Measurements from ENCODE around the gene CWH43.
"Not testable (repeated sequence)": the region's sequence is repeated elsewhere in the genome, so short reads cannot be mapped to it uniquely, and the experiment has no call there.

CWH43 gene

DNA sequence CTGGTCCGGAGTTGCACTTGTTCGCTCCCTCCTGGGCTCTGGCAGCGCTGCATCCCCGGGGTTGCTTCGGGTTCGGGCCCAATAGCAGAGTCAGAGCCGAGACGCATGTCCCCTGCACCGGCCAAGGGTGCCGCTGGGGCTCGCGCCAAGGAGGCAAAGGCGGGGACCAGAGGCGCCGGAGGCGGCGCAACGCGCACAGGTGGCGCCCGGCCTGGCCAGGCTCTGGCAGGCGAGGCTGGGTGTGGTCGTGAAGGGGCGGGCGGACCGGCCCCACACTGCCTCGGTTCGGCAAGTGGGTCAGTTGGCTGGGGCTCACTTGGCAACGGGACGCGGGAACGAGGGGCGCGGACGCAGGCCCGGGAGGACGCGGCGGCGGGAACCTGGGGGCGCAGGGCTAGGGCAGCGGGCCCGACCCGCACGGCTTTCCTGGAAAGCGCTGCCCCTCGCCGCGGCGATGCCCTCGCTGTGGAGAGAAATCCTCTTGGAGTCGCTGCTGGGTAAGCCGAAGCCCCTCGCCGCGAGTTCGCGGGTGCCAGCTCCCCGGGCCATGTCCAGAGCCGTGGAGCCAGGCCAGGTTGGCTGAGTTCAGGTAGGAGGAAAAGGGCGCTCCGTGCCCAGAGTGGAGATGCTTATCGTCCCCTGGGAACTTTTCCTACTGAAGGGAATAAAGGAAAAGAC is at the start of gene CWH43:
Gene CWH43, plus strand, starts transcription at position 300 of the 678 bp plus-strand sequence. Its CDS starts 155 bp downstream, at position 455.
- no peak for DNase-seq
- peak; percentile 20 for ATAC-seq
- Mint-ChIP-seq H3K4me3 (no peak within 1 kb of the TSS), H3K9me3 (no peaks in the 10 kb centered on the region), H3K27ac (no peak within 1 kb of the TSS), H3K4me1 (no peaks in the 10 kb centered on the region), H3K27me3 (peaks cover 64% of the 10 kb centered on the region)

DNA sequence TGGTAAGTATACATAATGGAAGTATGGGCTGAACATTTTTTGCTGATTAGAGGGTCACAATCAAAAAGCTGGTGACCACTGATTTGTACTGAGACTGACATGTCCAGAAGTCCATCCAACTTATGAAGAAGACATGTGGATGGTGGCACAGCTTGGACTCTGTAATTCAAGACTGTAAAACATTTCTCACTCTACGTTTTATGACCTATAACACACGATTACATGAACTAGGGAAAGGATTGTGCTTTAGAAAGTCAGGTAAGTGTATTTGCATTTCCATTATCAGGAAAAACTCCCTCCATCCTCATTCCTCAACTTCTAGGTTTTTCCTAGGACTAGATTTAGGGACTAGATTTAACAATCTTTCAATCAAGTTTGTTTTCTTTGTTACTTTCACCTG is 49.0 kb upstream of the CWH43 start:
- DNase-seq (no peak), ATAC-seq (no peak)
- H3K27ac Mint-ChIP-seq: no peak overlapping the region
- no peaks in the 10 kb centered on the region for H3K27me3 Mint-ChIP-seq
- peaks cover 4 to 8% of the 10 kb centered on the region in 2 donors for H3K9me3 Mint-ChIP-seq
- H3K4me3 Mint-ChIP-seq: no peak overlapping the region
- H3K4me1 Mint-ChIP-seq: no peaks in the 10 kb centered on the region

DNA sequence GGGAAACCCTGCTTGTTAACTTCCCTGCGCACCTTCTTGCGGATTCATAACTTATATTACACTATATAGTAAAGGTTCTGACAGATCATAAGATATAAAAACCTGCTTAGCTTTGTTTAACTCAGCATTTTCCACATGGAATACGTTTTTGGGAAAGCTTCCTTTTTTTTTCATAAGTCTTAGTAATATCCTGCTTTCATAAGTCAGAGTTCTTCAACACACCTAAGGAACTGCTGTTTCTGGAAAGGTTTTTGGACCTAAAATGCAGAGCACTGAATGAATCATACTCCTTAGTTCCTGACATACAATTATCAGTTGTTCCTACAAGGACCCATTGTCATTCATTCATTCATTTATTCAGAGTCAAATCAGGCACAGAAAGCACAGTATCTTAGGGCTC is 47.2 kb upstream of the CWH43 start:
- DNase-seq: no peak
- Mint-ChIP-seq H3K4me1 (no peaks in the 10 kb centered on the region), H3K27me3 (no peaks in the 10 kb centered on the region), H3K27ac (no peak overlapping the region), H3K4me3 (no peak overlapping the region), H3K9me3 (peaks cover 4 to 8% of the 10 kb centered on the region in 2 donors)
- ATAC-seq: no peak

DNA sequence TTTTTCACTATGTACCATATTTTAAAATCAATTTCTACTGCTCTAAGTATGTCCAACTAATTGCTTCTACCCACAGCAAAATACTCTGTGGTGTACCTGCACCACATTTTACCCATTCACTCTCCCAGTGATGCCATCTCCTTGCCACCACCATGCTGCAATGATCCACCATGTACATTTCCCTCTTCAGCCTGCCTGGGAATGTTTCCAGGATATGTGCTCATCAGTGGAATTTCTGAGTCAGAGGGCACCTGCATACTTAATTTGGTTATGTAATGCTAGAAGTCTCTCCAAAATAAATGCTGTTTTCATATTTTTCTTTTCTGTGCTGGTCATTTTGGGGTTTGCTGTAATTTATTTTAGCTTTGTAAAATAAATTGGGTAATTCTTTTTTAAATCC is 46.3 kb upstream of the CWH43 start:
- no peak for ATAC-seq
- Mint-ChIP-seq H3K9me3 (peaks cover 4 to 8% of the 10 kb centered on the region in 2 donors), H3K27ac (no peak overlapping the region), H3K4me3 (no peak overlapping the region), H3K4me1 (peaks cover 8% of the 10 kb centered on the region), H3K27me3 (no peaks in the 10 kb centered on the region)
- no peak for DNase-seq

DNA sequence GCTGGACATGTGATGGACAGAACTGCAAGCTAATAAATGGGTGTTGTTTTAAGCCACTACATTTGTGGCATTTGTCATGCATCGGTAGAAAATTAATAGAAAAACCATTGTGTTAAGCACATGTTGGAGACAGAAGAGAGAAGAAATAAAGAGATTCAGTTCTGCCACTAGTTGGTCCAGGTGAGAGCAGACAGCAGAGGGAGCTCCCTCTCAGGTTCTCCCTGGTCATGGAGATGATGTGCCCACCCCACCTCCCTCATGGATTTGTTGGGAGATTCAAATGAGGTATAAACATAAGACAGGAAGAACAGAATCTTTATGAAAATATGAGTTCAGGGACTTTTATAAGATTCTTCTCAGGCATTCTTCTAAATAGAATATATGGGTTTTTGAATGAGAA is 42.7 kb upstream of the CWH43 start:
- DNase-seq (no peak), ATAC-seq (no peak)
- Mint-ChIP-seq H3K27me3 (no peaks in the 10 kb centered on the region), H3K9me3 (peaks cover 0 to 2% of the 10 kb centered on the region in 2 donors), H3K4me3 (no peak overlapping the region), H3K27ac (no peak overlapping the region), H3K4me1 (peaks cover 15% of the 10 kb centered on the region)

DNA sequence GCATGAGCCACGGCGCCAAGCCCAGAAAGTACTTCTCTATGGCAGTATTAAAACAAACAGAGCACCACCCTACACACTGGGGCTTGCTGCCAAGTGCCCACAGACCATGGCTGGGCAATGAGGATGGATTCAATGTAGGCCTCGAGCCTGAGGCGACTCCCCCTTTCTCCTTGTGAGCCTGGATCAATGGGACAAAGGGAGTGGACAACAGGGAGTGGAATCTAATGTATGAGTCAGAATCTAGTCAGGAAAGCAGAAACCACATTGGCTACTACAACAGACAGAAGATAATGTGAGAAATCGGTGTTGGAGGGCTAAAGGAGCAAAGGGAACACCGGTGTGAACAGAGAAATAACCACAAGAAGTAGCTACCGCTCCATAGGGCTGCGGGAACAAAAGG is 41.8 kb upstream of the CWH43 start:
- peaks cover 24% of the 10 kb centered on the region for H3K4me1 Mint-ChIP-seq
- H3K27me3 Mint-ChIP-seq: no peaks in the 10 kb centered on the region
- peak overlapping the region in 1 of 2 donors; percentile 30 for H3K27ac Mint-ChIP-seq
- no peak for ATAC-seq
- no peak for DNase-seq
- no peaks in the 10 kb centered on the region for H3K9me3 Mint-ChIP-seq
- no peak overlapping the region for H3K4me3 Mint-ChIP-seq

DNA sequence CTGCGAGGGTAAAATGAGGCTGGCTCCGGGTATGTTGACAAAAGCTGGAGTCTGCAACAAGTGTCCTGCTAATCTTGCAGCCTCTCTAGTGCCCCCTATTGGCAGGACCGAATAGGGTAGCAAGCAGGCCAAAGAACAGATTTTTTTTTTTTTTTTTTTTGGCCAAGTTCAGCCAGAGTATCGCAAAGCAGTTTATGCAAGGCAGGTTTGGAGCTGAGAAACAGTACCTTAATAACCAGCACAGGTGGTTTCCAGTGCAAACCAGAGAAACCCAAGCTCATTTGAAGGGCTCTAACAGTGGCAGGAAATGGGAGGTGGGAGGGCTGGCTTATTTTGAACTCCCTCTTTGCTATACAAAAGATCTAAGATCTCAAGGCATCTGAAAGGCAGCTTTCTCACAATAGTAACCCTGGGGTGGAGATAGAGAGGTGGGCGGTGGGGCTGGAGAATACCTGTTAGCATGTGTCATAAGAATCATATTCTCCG is 41.3 kb upstream of the CWH43 start:
- no peak overlapping the region for H3K27ac Mint-ChIP-seq
- ATAC-seq (peak; percentile 89), DNase-seq (peak; percentile 36 to 43)
- no peak overlapping the region for H3K4me3 Mint-ChIP-seq
- H3K27me3 Mint-ChIP-seq: no peaks in the 10 kb centered on the region
- H3K9me3 Mint-ChIP-seq: no peaks in the 10 kb centered on the region
- peaks cover 25% of the 10 kb centered on the region for H3K4me1 Mint-ChIP-seq

DNA sequence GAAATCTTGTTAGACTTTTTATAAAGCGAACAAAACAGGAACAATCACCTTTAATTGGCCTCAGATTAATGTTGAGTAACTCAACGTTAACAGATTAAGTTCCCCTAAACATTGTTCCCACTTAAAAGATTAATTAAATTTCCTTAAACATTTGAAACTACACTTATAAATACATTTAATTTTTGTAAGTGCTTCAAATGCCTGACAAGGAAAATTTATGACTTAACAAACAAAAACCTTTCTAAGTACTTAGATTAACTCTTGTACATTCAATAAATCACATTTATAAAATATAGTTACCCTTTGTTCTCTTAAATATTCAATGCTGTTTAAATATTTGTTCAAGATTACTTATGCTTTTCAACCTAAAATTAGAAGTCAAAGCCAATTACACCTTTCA is 40.1 kb upstream of the CWH43 start:
- DNase-seq (no peak), ATAC-seq (no peak)
- H3K9me3 Mint-ChIP-seq: no peaks in the 10 kb centered on the region
- H3K27me3 Mint-ChIP-seq: no peaks in the 10 kb centered on the region
- no peak overlapping the region for H3K27ac Mint-ChIP-seq
- H3K4me1 Mint-ChIP-seq: peaks cover 25% of the 10 kb centered on the region
- H3K4me3 Mint-ChIP-seq: no peak overlapping the region

DNA sequence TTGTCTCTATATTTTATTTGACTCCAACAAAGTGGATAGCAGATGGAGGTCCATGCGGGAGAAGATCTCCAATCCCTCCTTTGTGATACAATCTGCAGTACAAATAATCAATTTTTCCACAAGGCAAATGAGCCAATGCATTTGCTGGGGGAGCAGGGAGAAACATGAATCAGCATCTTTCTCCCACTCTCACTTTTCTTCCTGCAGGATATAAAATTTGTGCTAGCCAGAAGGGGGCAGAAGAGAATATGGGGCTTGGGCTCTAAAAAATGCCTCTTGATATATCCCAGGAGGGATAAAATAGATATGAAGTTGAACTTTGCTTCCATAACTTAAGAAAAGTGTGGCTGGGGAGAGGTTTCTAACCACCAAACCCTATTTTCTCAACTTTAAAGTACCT is 38.3 kb upstream of the CWH43 start:
- no peaks in the 10 kb centered on the region for H3K27me3 Mint-ChIP-seq
- H3K4me3 Mint-ChIP-seq: no peak overlapping the region
- DNase-seq: no peak
- H3K27ac Mint-ChIP-seq: no peak overlapping the region
- ATAC-seq: no peak
- peaks cover 25% of the 10 kb centered on the region for H3K4me1 Mint-ChIP-seq
- no peaks in the 10 kb centered on the region for H3K9me3 Mint-ChIP-seq

DNA sequence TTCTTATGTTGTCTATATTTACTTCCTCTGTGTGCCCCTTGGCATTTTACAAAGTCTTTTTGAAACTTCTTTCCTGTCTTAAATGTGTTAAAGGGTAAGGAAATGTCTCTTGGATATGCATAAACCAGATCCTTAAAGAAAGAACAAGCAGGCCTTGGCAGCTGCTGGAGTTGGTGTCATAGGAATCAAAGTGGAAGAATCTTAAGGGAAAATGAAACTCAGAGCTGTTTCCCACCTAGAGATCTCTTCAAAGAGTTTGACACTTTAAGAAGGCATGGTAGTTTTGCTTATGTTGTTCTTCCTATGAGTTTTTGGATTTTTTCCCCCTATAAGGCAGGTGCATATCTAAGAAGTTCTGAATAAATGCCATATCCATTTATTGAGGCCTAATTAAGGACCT is 37.0 kb upstream of the CWH43 start:
- no peaks in the 10 kb centered on the region for H3K9me3 Mint-ChIP-seq
- no peak for ATAC-seq
- no peak overlapping the region for H3K27ac Mint-ChIP-seq
- DNase-seq: no peak
- H3K27me3 Mint-ChIP-seq: no peaks in the 10 kb centered on the region
- H3K4me1 Mint-ChIP-seq: peaks cover 24% of the 10 kb centered on the region
- H3K4me3 Mint-ChIP-seq: no peak overlapping the region

DNA sequence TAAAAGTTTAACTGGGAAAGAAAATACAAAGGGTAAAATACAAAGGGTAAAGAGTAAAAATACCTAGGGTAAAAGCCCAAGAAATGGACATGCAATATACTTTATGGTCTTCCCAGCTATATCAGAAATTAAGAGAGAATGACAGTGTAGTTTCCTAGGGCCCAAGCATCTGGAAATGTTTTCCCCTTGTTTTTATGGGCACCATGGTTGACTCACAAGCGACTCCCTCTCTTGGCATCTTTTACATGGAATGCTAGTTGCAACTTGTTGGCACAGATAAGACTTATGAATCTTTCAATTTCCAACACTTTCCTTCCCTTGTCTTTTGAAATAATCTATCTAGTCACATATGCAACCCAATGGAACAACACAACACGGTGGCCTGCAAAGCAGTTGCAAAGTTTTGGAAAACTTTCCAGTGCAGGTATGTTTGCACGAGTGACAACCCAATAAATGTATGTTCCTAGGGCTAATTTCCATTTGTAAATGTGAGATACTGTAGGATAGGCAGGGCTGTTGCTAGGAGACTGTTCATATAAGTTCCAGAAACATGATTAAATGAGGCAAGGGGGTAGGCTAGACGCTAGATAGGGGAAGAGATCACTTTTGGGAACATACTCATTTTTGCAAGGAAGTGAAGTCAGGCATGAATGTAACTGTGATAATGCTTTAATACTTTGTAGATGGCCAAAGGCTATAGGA is 36.4 kb upstream of the CWH43 start:
- ATAC-seq (no peak), DNase-seq (no peak)

DNA sequence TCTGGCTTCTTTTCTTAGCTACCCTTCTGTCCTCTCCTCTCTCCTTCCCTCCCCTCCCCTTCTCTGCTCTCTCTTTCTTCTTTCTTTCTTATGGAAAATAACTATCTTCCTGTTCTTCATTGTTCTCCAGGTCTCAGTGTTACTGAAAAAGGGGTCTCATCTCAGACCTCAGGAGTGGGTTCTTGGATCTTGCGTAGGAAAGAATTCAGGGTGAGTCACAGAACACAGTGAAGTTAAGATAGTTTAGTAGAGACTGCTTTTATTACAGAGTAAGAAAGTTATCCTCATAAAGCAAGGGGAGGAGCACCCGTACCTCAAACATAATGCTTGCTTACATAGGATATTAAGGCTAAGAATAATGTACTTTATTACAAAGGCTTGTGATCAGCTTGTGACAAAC is 31.8 kb upstream of the CWH43 start:
- DNase-seq (no peak), ATAC-seq (no peak)
- Mint-ChIP-seq H3K27me3 (no peaks in the 10 kb centered on the region), H3K4me1 (peaks cover 5% of the 10 kb centered on the region), H3K4me3 (no peak overlapping the region), H3K9me3 (no peaks in the 10 kb centered on the region), H3K27ac (no peak overlapping the region)

More for the DNA sequence above, 36.4 kb upstream of the CWH43 start:
- Mint-ChIP-seq H3K27me3 (no peaks in the 10 kb centered on the region), H3K9me3 (no peaks in the 10 kb centered on the region), H3K4me3 (no peak overlapping the region), H3K27ac (no peak overlapping the region), H3K4me1 (peaks cover 18% of the 10 kb centered on the region)

DNA sequence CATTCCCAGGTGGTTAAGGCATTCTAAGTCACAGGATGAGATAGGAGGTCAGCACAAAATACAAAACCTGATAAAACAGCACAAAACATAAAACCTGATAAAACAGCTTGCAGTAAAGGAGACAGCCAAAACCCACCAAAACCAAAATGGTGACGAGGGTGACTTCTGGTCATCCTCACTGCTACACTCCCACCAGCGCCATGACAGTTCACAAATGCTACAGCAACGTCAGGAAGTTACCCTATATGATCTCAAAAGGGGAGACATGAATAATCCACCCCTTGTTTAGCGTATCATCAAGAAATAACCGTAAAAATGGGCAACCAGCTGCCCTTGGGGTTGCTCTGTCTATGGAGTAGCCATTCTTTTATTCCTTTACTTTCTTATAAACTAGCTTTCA is 28.7 kb upstream of the CWH43 start:
- H3K27me3 Mint-ChIP-seq, H3K4me3 Mint-ChIP-seq, DNase-seq, H3K9me3 Mint-ChIP-seq, H3K4me1 Mint-ChIP-seq, H3K27ac Mint-ChIP-seq, ATAC-seq: not testable (repeated sequence)

DNA sequence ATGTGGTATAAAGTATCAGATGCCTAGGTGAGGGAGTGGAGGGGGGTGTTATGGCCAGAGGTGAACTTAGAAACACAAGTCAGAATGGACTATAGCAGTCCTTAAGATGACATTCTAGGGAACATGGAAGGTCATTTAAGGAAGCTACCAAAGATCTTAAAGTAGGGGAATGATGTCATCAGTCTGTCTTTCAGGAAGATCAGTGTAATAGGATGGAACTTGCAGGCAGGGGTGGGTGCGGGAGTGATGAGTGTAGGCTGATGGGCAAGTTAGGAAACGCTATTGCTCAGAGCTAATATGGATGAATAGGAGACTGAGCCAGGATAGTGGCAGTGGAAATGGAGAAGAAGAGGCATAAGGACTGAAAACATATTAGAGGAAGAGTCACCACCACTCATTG is 27.5 kb upstream of the CWH43 start:
- no peak overlapping the region for H3K27ac Mint-ChIP-seq
- DNase-seq (no peak), ATAC-seq (no peak)

DNA sequence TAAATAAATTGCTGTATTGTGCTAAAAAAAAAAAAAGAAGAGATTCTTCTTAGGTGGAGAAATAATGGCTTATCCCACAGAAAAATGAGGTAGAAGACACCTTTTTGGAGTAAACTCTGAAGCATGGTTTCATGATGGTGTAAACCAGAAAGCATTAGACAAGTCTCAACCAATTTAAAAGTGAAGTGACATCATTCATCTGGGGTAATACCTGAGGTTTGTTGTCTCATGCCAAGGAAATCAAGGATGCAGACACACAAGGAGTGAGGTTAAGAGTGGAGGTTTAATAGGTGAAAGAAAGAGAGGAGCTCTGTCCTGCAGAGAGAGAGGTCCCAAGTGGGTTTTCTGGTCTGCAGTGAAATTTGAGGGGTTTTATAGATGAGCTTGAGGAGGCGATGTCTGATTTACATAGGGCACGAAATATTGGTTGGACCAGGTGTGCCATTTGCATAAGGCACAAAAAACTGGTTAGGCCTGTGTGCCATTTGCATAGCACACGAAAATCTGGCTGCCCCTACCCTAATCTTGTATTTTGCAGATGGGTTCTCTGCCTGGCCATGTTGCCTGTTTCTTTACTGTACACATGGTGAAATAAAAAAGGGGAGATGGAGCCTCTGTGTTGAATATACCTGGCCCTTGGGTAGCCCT is 25.0 kb upstream of the CWH43 start:
- no peaks in the 10 kb centered on the region for H3K9me3 Mint-ChIP-seq
- no peak for DNase-seq
- no peak for ATAC-seq
- H3K27me3 Mint-ChIP-seq: no peaks in the 10 kb centered on the region
- H3K27ac Mint-ChIP-seq: no peak overlapping the region
- H3K4me3 Mint-ChIP-seq: no peak overlapping the region
- H3K4me1 Mint-ChIP-seq: no peaks in the 10 kb centered on the region

More for the DNA sequence above, 27.5 kb upstream of the CWH43 start:
- Mint-ChIP-seq H3K9me3 (no peaks in the 10 kb centered on the region), H3K4me3 (no peak overlapping the region), H3K4me1 (peaks cover 4% of the 10 kb centered on the region), H3K27me3 (no peaks in the 10 kb centered on the region)

DNA sequence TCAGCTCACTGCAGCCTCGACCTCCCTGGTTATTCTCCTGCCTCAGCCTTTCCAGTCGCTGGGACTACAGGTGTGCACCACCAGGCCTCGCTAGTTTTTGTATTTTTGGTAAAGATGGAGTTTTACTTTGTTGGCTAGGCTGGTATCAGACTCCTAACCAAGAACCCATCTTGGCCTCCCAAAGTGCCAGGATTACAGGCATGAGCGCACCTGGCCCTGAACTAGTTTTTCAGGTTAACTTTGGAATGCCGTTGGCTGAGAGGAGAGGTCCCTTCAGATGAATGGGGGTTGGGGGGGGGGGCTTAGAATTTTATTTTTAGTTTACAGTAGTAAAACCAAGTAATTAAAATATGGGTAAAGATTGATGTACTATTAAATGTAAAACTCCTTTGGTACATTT is 23.4 kb upstream of the CWH43 start:
- no peaks in the 10 kb centered on the region for H3K27me3 Mint-ChIP-seq
- DNase-seq: no peak
- H3K27ac Mint-ChIP-seq: no peak overlapping the region
- no peak for ATAC-seq
- H3K9me3 Mint-ChIP-seq: no peaks in the 10 kb centered on the region
- no peaks in the 10 kb centered on the region for H3K4me1 Mint-ChIP-seq
- no peak overlapping the region for H3K4me3 Mint-ChIP-seq
